Ecto neural progenitor cell (in vitro differentiated cells): ENCODE measurements around the gene EPAS1.

Experiments
- DNase-seq: peaks from one replicate; pipeline ENCODE4 v3.0.0-alpha.2; 2018; ENCODE audit warnings: low spot score

Gene EPAS1

DNA sequence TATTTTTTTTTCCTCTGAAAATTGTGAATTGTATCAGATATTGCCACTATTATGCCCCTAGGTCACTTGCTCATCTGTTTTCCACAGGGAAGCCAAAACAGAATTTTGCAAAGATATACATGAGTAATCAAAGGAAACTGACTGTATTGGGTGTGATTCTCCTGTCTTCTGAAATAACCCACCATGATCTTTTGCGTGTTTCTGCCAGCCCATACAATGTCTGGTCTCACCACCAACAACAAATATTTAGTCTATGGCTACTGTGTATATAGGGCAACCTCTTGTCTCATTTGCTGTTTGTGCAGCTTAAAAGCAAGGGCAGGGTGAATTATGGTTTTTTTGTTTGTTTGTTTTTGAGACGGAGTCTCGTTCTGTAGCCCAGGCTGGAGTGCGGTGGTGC, 26.5 kb downstream of the EPAS1 start:
- no peak for DNase-seq

DNA sequence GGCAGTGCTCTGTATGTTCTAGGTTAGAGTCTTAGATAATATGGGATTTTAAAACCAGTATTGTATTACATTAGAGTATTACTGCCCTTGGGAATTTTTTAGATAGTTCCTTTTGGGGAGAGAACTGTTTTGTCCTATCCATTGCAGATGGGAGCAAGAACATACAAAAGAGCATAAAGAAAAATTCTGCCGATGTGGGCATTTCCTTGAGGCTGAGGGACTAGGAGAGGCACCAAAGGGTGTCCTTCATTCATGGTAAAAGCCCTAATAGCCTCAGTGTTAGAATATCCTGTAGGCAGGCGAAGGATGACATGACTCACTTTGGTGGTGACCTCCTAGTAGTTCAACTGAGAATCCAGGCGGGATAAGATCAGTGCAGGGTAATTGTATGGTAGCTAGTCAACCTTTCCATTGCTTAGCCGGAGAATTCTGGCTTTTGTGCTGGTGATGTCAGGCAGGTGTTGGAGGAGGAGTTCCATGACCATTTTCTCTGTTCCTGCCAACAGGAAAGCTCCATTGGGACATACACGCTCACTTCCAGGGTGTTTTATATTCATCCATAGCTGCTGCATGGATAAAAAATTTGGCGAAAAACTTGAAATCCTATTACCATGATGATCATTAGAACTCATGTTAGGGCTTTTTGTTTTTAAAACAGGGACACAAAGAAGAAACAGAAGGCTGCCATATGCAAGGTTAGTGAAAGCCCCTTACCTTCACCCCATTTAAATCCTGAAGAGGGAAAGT, 28.1 kb downstream of the EPAS1 start:
- DNase-seq, result no peak

DNA sequence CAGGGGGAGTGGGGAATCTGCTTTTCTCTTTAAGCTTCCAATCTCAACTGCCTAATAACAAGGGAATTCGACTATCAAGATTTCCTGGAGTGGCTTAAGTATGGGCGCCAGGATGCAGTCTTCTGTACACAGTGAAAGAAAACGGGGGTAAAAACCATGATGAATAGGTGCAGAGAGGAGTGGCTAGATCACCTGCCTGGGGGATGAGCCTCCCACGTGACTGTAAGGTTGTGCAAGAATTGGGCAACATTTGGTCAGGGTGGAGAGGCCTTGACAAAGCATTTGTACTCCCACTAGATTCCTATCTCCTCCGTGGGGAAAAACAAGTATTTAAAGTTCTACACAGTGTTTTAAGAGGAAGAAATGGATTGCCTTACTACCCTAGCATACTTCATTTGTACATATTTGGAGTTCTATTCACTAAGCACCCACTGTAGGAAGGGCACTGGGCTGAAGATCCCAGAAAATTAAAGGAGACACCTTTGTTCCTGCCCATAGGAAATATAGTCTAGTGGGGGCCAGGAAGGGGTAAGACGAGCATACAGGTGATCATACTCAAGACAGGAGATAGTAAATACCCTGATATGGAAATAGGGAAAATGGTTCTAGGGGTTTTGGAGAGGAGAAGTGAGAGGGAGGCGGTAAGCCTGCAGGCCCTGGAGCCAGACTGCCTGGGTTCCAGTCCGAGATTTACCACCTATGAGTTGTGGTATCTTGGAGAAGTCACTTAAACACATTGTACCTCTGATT, 29.2 kb downstream of the EPAS1 start:
- no peak for DNase-seq

DNA sequence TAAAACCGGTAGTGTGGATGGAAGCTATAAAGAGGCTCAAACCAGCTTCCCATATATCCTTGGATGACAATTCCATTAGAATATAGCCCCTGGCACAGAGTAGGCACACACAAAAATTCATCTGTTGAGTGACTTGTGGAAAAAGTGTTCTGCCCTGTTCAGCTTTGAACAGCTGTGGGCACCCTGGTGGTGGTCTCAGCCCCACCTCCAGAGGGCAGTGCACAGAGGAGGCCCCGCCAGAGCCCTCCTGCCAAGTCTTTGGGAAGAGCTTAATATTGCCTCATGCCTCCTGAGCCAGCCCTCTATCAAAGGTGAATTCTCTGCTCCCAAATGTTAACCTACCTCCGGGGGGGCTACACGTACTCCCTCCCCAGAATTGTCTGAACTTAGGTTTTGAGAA, 30.4 kb downstream of the EPAS1 start:
- no peak for DNase-seq

DNA sequence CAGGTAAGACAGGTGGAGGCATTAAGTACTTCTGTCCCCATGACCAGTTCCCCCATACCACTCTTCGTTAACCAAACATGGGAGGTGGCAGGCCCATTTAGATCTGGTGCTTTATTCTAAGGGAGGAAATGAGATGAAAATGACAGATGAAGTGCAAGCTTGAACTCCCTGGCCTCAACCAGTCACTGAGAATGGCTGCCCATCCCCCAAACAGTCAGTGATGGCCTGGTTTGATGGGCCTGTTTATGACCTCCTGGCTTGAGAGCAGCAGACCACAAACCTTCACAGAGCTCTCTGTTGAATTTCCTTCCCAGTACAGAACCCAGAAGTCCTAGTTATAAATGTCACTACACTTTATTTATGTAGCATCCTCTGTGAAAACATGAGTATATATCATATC, 31.1 kb downstream of the EPAS1 start:
- no peak for DNase-seq

DNA sequence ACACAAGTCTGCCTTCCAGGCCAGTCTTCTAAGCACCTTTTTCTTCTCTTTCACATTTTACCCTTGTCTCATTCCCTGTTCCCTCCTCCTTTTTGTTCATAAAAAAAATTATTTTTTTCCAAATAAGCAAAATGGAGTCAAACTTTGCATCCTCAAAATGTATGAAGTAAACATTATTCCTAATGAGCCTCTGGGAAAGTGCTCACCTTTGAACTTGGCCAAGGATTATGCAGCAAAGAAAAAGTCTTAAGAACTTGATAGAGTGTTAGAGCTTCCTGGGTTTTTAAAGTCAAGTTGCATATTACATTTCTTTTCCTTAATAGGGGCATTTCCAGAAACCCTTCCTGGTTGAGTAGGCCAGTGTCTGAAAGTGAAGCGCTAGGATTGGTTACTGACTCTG, 31.6 kb downstream of the EPAS1 start:
- no peak for DNase-seq

DNA sequence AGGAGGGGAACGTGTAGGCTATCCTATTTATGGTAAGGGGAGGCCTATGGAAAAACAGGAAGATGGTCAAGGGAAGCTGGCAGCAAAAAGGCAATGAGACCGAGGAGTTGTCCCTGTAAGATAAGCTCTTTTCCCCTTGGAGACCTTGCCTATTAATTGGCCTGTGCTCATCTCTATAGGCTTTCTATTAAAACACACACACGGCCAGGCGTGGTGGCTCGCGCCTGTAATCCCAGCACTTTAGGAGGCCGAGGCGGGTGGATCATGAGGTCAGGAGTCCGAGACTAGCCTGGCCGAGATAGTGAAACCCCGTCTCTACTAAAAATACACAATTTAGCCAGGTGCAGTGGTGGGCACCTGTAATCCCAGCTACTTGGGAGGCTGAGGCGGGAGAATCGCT, 32.1 kb downstream of the EPAS1 start:
- DNase-seq, result no peak

DNA sequence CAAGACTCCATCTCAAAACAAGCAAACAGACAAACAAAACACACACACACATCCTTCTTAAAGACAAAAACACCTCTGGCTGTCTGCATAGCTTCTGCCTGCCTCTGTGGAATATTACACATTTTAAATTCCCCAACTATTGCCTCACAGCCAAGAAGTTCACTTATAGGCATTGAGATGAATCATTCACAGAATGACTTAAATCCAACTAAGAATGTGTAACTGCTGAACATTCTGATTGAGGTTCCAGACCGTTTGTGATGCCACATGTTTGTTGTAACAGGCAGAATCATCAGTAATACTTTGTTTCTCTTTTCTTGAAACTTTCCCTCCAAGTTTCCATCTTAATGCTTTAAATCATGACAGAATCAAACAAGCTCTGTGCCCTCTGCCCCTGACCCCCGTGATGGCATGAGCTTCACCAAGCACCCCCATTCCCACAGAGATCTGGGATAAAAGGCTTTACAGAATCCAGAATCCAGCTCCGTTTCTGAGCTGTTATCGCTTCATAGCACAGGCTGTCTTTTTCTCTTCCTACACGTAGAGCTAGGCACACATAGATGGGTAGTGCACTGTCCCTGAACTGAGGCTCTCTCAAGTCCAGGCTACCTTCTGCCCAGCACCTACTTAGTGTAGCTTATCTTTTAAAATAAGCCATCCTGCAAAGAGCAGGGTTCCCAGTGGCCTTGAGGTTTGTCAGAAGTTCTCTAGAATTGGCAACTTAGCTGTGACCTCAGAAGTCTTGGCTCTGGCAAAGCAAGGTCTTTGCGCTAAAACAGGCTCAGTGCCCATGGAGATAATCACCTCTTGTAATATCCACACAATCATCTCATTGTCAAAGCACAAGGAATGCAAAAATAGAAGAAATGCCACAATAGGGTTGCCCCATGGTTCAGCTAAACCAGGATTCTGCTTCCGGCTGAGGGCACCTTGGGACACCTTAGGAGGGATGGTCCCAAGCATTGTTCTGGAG, 32.9 kb downstream of the EPAS1 start:
- DNase-seq, result no peak

DNA sequence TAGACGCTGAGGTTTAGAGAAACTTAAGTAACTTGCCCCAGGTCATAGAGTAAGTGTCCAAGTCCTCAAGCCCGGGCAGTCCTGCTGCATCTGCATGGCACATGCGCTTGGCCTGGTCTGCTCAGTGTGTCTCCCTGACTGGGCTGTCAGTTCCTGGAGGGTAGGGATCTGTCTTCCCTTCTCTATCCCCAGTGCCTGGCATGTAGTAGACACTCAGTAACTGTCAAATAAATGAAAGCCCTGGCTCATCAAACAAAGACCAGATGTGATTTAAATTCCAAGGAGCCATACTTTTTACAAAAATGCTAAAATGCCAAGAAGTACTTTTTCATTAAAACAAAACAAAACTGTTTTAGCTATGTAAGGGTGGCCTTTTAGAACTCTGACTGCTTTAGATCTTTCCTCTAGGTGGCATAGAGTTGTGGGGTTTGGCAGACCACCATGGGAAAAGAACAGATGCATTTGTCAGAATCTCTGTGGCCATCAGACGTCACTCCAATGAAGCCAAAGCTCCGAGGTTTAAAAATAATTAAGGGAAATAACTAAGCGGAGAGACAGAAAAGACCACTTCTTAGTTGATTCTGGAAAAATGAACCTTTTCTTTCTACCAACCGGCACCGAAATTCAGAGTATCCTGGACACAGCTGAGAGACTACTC, 34.0 kb downstream of the EPAS1 start:
- DNase-seq, result no peak

DNA sequence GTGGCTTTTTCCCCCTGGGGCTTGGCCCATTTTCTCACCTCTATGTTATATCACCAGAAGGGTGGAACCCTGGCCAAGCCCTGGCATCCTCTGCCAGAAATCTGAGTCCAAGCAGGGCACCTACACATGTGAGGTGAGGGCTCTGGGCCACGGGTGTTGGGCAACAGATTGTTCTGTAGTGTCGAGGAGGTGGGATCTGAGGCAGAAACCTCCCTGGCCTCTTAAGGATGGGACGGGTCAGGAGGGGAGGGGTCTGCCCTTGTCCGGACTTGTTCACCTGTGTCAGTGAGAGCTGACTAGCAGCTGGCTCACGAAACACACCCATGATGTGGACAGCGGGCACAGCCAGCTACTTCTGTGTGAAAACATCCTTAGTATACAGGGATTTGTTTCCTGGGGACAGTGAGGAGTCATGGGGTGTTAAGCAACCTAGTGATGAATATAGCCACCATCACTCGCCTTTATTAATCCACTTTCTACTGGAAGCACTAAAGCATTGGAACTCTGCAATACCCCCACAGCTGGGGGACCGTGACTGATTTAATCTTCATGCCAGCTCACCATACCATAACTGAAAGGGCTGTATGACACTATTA, 35.6 kb downstream of the EPAS1 start:
- DNase-seq, result no peak

DNA sequence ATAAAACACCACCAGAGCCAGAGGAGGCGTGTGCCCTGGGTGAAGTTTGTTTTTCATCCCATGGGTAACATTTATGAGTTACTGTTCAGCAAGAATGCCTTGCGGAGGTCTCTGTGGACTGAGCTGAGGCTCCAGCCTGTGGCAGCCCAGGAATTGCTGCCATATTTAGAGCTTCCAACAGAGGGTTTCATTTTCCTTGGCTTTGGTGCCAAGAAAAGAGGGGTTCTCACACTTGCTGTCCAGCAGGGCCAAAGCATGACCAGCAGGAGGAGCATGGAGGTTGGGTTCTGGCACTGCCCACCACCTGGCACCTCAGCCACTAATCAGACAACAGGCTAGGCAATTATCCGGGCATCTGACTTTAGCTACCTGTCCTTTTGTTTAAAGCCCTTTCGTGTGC, 36.7 kb downstream of the EPAS1 start:
- DNase-seq, result no peak

DNA sequence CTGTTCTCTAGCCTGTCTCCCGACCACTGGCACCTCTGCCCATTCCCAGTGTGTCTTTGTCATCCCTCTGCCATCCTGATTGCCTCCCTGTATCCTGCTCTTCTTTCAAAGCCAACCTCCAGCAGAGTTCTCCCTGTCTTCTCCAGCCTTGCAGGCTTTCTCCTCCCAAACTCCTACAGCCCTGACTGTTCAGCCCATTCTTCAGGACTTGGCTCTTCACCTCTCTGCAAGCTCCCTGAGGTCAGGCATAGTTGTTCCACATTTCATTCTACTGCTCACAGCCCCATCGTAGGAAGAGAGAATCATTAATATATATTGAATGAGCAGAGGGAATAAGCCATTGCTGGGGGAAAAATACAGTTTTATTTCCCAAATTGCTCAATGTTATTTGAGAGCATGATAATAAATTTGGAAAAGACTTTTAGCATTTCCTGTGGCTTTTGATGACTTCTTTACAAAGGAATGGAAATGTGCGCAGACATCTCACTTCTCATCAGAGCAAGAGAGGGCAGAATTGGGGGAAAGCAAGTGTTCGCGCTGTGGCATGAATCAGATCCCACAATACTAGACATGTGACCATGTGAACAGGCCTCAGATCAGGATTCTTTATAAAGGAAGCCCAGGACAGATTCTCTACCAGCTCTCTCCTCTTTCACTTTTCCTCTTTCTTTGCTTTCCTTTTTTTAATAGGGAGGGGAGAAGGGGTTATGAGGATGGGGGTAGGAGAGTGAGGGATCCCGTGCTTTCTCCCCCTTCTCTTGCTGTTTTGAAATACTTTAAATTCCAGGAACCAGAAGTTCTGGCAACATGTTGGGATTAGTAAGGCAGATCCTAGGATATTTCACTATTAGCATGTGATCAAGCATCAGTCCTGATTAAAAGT, 37.4 kb downstream of the EPAS1 start:
- no peak for DNase-seq

DNA sequence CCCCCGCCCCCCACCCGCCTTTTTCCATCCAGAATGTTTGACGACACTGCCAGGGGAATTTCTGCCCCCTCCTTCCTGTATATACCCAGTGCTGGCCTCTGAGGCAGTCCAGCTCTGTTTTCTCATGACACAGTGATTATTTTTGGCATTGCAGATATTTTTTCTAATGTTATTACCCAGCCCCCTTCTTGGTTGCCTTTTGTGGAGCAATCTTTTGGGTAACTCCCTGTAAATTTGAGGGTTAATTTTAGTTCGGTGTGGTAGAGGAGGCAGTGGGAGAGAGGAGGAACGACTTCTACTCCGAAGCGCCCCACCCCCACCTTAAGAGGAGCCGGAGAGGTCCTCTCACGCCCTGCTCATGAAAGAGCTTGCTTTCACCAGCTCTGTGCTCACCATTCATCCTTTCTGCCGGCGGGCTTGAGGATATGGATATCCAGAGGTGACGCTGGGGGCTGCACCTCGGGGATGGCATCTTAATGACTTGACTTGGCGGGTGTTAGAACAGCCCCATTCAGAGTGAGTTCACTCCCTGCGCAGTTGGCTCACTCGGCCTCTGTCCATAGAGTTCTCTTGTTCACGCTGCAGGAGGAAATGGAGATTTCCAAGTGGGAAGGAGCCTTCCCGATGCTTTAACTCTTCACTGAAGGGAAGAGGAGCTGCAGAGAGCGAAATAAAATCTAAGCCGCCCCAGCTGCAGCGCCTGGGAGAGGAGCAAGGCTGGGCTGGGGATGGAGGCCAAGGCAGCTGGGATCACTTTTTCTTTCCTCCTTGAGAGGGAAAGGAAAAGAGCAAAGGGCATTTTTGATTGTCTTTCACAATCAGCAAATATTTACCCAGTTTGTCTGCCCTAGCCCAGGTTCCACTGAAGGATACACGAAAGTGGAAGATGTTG, 38.4 kb downstream of the EPAS1 start:
- peak; percentile 55 for DNase-seq

DNA sequence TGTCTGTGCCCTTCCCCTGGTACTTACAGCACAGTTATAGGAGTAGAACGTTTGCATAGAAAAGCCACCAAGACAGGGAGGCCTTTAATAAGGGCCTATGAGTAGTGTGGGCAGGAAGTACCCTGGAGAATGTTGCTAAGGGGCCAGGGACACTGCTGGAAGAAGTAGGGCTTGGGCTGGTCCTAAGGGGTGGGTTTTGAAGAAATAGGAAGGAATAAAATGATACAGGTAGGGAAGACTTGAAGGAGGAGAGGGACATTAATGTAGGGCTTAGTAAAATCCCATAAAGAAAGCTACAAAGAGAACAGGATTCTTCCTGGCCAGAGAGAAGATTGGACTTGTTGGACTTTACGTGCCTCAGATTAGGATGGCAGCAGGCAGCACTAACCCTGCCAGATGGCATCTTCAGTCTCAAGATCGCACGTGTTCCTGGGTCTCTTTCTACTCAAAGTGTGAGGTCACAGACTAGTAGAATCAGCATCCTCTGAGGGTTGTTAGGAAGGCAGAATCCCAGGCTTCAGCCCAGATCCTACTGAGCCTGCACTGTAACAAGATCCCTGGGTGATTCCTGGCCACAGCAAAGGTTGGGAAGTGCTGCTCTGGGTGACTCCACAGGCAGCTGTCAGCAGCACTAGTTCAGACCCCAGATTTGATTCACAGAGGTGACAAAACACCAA, 39.2 kb downstream of the EPAS1 start:
- no peak for DNase-seq

DNA sequence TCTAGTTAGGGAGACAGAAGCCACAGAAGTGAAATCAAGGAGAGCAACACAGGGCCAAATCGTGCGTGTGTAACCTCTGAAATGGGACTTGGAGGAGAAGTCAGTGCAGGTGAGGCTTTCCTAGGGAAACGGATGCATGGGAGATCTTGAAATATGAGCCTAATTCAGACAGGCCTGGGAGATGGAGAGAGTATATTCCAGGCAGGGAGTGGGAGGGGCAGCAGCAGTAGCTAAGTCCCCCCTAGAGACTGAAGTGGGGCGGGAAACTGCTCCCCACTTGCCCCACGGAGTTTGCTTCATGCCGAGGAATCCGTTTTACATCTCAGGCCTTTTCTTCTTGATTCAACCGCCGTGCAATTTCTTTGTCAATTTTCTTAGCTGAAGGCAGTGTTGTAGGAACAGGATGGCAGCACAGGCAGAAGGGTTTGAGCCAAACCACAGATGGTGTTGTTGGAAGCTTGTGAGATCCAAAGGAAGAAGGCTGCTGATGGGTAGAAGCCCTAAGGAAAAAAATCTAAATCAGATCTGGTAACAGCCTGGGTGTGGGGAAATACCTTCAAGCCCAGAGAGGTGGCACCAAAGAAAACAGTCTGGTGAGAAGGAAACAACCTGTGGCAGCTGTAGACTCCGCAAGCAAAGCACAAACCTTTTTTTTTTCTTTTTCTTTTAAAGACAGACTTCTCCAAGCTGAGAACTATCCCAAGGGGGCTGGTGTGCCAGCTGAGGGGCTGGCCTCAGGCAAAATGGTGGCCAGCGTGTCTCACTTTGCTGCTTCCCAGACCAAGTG, 40.2 kb downstream of the EPAS1 start:
- no peak for DNase-seq

DNA sequence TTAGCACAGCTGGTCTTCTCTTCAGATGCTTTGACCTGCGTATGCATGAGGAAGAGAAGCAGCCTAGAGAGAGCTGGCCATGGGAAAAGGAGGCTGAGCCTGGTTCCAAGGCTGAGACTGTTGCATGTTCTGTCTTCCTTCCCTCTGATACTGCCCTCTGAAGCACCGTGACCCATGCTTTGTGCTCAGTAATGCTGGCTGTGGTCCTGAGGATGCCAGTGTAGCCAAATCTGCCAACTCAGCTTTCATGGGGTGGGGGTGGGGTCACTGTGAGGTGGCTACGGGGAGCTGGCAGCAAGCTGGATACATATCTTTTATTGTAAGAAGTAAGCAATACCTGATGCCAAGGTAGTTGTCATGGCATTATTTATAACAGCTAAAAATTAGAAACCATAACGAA, 41.5 kb downstream of the EPAS1 start:
- no peak for DNase-seq

DNA sequence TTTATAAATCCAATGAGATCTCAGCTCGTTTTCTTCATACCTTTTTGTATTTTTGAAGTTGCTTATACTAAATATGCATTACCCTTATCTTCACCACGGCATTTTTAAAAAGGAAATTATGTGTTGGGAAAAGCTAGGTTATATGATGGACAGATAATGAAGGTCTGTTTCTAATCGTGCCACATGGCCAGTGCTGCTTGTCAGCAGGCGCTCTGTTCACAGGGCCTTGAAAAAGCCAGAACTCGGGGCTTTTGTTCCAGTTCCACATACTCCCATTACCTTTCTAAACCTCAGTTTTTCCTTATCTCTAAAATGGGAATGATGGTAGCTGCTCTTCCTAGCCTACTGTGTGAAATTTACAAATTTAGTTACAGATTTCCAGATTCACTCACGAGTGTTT, 42.0 kb downstream of the EPAS1 start:
- no peak for DNase-seq
